ENCODE measurements around the gene PTPRD.

GRCh38 chr9:10255758-10256157 is 357.0 kb downstream of the PTPRD start:
- no peak for TF ChIP-seq CTCF (IDR thresholded peaks at IDR 0.05)
- TF ChIP-seq POLR2A (IDR thresholded peaks at IDR 0.05) = no peak

All from thyroid gland (tissue), 4 donors.